ENCODE data around the gene SSC4D. TPM values are rescaled to one million over a fixed set of nuclear protein-coding genes. Genes with fewer than 3 reads are reported as not detected.

Gene SSC4D
- total and polyA plus RNA-seq, 2 donors = 0.37 to 0.68 TPM

DNA sequence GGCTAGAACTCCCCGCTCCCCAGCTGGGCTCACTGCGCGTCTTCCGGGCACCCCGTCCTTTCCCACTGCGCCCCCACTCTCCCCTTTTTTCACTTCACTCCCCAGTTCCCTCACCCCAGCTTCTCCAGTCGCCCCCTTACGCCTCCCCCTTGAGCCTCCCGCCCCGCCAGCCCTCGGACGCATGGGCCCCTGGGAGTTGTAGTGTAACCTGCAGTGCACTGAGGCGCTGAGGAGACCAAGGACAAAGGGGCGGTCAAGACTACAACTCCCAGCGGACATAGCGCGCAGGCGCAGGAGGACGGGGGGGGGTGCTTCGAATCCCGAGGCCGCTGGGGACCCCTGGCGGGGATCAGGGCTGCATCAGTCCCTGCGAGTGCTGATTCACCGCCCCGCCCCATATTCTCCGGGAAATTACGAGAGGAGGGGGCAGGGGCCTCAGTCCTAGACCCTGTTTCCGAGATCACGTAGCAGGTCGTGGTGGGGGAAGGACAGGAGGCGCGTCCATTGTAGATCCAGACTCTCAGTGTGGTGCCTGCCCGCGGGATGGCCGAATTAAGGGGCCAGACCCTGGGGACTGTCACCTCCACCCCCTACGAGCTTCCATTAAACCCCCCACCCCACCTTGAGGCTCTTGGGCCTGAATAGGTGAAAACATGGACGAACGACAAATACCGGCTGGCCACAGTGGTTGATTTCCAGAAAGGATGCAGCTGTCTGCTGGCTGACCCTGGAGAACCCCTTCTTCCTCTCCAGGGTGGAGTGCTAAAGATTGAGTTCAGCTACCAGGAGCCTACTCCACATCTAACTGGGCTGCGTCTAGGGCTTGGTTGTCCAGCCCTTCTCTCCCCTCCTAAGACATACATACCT lies 50.2 kb downstream of the SSC4D start:
- no peaks in the 10 kb centered on the region for H3K4me1 ChIP-seq (ENCODE audit: insufficient read depth)
- peak overlapping the region; percentile 100 for H3K27ac ChIP-seq (ENCODE audit: low read depth)
- H3K4me3 ChIP-seq (ENCODE audit: low read depth, low read length) = peak overlapping the region; percentile 97
- WGBS = under 1% methylated on average over 41 of the region's 41 CpGs
- no peaks in the 10 kb centered on the region for H3K36me3 ChIP-seq (ENCODE audit: insufficient read depth)
- DNase-seq (ENCODE audit: extremely low spot score) = peak; percentile 98

DNA sequence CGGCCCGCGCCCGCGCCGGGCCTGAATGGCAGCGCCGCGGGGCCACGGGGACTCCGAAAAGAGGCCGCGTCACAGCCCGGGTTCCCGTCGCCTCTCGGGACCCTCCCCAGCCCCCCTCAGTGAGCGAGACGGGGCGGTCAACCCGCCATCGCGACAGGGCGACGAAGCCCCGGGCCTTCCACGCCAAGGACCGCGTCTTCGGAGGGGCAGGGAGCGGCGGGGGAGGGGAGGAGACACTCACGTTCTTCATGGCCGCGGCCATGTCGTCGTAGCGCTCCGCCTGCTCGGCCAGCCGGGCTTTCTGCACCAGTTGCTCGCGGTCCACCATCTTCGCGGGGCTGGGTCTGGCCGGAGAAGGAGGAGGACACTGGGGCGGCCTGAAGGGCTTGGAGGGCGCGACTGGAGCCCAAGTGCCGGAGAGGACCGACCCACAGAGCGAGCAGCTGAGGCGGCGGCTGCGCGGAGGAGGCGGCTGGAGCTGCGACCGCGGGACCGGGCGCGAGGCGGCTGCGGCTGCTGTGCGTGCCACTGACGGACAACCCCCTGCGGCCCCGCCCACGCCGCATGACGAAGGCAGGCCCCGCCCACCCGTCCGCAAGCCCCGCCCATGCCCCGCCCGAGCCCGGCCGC lies 50.9 kb downstream of the SSC4D start, which contains the start of gene YWHAG:
Gene YWHAG (minus strand): TSS at position 511 of the 630 bp plus-strand sequence. CDS start 183 bp downstream, at position 328.
- peak within 1 kb of the TSS; percentile 100 for H3K27ac ChIP-seq (ENCODE audit: low read depth)
- no peaks in the 10 kb centered on the region for H3K4me1 ChIP-seq (ENCODE audit: insufficient read depth)
- H3K4me3 ChIP-seq (ENCODE audit: low read depth, low read length) = peak within 1 kb of the TSS; percentile 97
- DNase-seq (ENCODE audit: extremely low spot score) = no peak
- under 1% methylated on average over 80 of the region's 80 CpGs for WGBS
- H3K36me3 ChIP-seq (ENCODE audit: insufficient read depth) = no peaks in the 10 kb centered on the region

DNA sequence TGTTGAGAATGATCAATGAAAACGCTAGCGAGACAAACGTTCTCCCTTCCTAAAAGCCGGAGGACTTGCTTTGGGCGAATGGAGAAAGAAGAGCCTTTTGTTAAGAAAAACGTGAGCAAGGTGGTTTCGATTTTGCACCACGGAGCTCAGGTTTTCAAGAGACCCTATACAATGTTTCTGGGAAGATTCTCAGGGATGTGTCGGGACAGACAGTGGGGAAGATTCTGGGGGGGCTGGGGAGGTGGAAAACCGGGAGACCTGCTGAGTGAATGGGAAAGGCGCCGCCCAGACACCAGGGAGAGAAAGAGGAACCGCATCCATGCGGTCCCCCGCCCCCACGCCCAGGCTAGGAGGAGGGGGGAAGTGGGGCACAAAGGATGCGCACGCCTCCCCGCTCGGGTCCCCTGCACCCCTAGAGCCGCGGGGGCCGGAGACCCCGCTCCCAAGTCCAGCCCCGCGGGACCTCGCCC lies 51.5 kb downstream of the SSC4D start:
- WGBS = under 1% methylated on average over 27 of the region's 27 CpGs
- no peaks in the 10 kb centered on the region for H3K36me3 ChIP-seq (ENCODE audit: insufficient read depth)
- H3K27ac ChIP-seq (ENCODE audit: low read depth) = peak overlapping the region; percentile 98
- DNase-seq (ENCODE audit: extremely low spot score) = no peak
- no peaks in the 10 kb centered on the region for H3K4me1 ChIP-seq (ENCODE audit: insufficient read depth)
- peak overlapping the region; percentile 97 for H3K4me3 ChIP-seq (ENCODE audit: low read depth, low read length)

DNA sequence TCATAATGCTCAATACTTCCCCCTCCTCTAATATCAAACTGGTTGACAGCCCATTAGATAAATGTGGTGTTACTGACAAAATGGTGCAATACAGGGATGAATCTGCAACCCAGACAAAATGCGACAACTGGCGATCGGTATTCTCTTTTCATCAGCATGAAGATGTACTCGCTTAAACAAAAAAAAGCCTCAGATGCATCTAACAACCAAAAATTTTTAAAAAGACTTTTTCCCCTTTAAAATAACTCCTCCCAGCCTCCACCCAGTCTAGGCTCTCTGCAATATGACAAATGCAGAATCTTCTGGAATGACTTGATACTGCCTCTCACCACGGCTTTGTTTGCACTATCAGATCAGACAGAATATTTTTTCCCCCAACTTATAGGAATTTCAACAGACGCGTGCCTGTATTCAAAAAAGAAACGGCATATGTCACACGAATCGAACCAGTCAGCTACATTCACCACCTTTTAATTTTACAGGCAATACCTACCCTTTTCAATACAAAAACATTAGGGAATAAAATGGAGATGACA lies 52.0 kb downstream of the SSC4D start:
- Histone ChIP-seq H3K4me1 (ENCODE audit: insufficient read depth) (no peaks in the 10 kb centered on the region), H3K36me3 (ENCODE audit: insufficient read depth) (no peaks in the 10 kb centered on the region), H3K27ac (ENCODE audit: low read depth) (no peak overlapping the region), H3K4me3 (ENCODE audit: low read depth, low read length) (peak overlapping the region; percentile 97)
- 3% methylated on average over 10 of the region's 10 CpGs for WGBS
- DNase-seq (ENCODE audit: extremely low spot score) = no peak

DNA sequence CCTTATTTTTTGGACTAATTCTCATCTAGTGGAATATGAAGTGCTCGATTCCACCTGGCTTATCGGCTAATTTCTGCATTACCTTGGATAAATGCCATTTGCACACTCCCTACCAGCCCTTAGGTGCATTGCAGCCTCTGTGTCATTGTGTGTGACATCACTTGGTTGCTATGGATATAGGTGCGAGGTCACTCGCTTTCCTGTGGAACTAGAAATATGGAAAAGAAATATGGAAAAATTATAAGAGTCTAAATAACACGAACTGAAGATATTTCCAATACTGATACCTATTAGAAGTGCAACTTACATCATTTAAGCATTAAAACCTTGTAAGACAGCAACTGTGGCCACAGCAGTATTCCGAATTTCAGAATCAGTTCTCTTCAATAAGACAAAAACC lies 52.7 kb downstream of the SSC4D start:
- WGBS = 52% methylated on average over 6 of the region's 6 CpGs
- DNase-seq (ENCODE audit: extremely low spot score) = no peak
- Histone ChIP-seq H3K4me1 (ENCODE audit: insufficient read depth) (no peaks in the 10 kb centered on the region), H3K4me3 (ENCODE audit: low read depth, low read length) (no peak overlapping the region), H3K36me3 (ENCODE audit: insufficient read depth) (no peaks in the 10 kb centered on the region), H3K27ac (ENCODE audit: low read depth) (no peak overlapping the region)

DNA sequence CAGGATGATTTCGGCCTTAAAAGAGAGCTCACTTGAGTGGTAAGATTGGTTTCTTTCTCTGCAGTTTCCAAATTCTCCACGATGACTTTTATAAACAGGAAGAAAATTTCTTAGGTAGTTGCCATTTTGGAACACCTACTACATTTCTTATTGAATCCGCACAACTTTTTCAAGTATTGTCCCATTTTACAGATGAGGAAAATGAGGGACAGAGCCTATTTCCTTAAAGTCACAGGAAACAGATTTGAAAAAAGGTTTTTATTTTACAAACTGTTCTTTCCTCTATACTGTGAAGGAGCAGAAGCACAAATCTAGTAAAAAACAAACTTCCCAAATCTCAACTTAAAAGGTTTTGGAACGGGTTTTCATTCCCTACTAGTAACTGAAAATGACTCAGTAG lies 53.4 kb downstream of the SSC4D start:
- DNase-seq (ENCODE audit: extremely low spot score) = no peak
- Histone ChIP-seq H3K4me1 (ENCODE audit: insufficient read depth) (peaks cover 2% of the 10 kb centered on the region), H3K27ac (ENCODE audit: low read depth) (no peak overlapping the region), H3K36me3 (ENCODE audit: insufficient read depth) (no peaks in the 10 kb centered on the region), H3K4me3 (ENCODE audit: low read depth, low read length) (no peak overlapping the region)
- WGBS = 82% methylated on average over 4 of the region's 4 CpGs

DNA sequence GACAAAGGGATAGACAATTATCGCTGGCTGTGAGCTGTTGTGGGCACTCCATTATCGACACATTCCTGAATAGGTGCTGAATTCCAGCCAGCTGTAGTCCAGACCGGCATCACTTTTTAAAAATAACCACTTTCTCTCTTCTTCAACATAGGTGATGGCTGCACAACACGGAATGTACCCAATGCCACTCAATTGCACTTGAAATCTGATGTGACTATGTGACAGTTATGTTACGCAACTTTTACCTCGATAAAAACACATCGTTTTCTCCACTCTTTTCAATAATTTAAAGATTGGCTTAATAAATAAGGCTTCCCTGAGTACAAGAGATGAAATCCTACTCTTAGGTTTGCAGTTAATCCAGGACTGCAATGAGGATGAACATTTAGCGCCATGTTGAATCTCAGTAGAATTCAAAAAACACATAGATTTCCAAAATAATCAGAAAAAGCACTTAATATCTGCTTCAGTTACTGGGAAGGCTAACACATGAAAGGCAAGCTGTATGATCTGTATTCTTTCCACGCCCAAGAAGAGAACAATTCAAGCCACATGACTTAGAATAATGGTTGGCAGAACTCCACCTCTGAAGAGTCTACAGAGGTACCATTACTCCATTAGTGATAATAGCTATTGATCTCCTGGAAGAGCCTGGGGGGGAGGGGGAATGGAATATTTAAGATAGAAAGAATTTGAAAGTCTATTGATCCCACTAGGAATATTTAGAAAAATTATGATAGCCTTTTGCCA lies 54.3 kb downstream of the SSC4D start:
- no peaks in the 10 kb centered on the region for H3K36me3 ChIP-seq (ENCODE audit: insufficient read depth)
- no peak overlapping the region for H3K4me3 ChIP-seq (ENCODE audit: low read depth, low read length)
- peaks cover 2% of the 10 kb centered on the region for H3K4me1 ChIP-seq (ENCODE audit: insufficient read depth)
- 94% methylated on average over 9 of the region's 9 CpGs for WGBS
- H3K27ac ChIP-seq (ENCODE audit: low read depth) = no peak overlapping the region
- DNase-seq (ENCODE audit: extremely low spot score) = no peak

DNA sequence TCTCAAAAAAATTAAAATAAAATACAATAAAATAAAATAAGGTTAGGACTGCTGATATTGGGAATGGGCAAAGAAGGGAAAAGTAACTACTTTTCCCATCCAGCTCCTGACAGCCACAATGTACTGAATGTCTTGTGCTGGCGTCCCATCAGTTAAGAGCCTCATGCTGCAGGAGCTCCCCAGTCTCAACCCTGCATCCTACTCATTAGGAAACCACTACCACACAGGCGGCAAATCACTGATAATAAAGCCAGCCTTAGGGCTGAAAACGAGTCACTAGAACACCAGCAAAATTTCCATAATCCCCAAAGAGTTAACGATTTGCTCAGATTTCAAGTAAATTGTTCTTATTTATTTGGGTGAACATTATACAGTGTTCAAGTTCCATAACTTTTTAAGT lies 55.0 kb downstream of the SSC4D start:
- H3K36me3 ChIP-seq (ENCODE audit: insufficient read depth) = no peaks in the 10 kb centered on the region
- WGBS = 88% methylated on average over 4 of the region's 4 CpGs
- H3K4me1 ChIP-seq (ENCODE audit: insufficient read depth) = peaks cover 2% of the 10 kb centered on the region
- DNase-seq (ENCODE audit: extremely low spot score) = no peak
- no peak overlapping the region for H3K27ac ChIP-seq (ENCODE audit: low read depth)
- no peak overlapping the region for H3K4me3 ChIP-seq (ENCODE audit: low read depth, low read length)

DNA sequence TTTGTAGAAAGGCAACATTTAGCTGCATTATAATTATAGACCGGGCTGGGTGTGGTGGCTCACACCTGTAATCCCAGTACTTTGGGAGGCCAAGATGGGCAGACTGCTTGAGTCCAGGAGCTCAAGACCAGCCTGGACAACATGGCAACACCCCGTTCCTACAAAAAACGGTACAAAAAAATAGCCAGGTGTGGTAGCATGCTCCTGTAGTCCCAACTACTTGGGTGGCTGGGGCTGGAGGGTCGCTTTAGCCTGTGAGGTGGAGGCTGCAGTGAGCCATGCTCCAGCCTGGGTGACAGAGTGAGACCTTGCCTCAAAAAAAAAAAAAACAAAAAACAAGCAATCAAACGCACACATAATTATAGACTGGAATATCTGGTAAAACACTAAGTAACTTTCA lies 55.8 kb downstream of the SSC4D start:
- Histone ChIP-seq H3K36me3 (ENCODE audit: insufficient read depth) (no peaks in the 10 kb centered on the region), H3K4me3 (ENCODE audit: low read depth, low read length) (no peak overlapping the region), H3K4me1 (ENCODE audit: insufficient read depth) (peaks cover 2% of the 10 kb centered on the region), H3K27ac (ENCODE audit: low read depth) (no peak overlapping the region)
- no peak for DNase-seq (ENCODE audit: extremely low spot score)
- 95% methylated on average over 5 of the region's 5 CpGs for WGBS

DNA sequence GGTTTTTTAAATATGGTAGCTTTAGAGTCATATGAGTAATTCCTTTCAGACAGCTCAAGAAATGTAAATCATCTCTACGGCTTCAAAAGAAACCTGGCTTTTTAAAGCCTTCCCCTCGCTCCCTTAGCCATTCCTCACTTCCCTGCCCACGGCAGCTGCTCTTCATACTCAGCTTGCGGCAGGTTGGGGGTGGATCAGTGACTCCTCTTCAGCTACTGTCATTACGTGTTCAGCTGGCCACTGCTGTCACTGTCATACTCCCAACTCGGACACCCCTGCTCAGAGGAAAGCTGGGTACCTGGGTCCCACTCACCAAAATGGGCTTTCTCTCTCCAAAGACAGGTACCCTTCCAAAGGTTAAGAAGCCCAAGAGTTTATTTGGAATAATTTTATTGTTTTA lies 57.3 kb downstream of the SSC4D start:
- Histone ChIP-seq H3K27ac (ENCODE audit: low read depth) (no peak overlapping the region), H3K4me3 (ENCODE audit: low read depth, low read length) (no peak overlapping the region)
- DNase-seq (ENCODE audit: extremely low spot score) = no peak

DNA sequence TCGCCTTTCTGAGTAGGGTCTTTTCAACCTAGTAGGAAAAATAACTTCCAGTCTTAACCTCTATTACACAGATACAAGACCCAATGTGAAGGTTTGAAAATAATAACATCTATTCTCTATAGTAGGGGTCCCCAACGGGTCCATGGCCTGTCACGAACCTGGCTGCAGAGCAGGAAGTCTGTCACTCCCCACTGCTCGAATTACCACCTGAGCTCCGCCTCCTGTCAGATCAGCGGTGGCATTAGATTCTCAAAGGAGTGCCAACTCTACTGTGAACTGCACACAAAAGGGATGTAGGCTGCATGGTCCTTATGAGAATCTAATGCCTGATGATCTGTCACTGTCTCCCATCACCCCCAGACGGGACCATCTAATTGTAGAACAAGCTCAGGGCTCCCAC lies 58.1 kb downstream of the SSC4D start:
- Histone ChIP-seq H3K27ac (ENCODE audit: low read depth) (no peak overlapping the region), H3K4me1 (ENCODE audit: insufficient read depth) (peaks cover 2% of the 10 kb centered on the region), H3K4me3 (ENCODE audit: low read depth, low read length) (no peak overlapping the region), H3K36me3 (ENCODE audit: insufficient read depth) (no peaks in the 10 kb centered on the region)
- DNase-seq (ENCODE audit: extremely low spot score) = no peak
- 92% methylated on average over 7 of the region's 7 CpGs for WGBS

More for the DNA sequence above, 57.3 kb downstream of the SSC4D start:
- 58% methylated on average over 6 of the region's 6 CpGs for WGBS
- Histone ChIP-seq H3K4me1 (ENCODE audit: insufficient read depth) (peaks cover 2% of the 10 kb centered on the region), H3K36me3 (ENCODE audit: insufficient read depth) (no peaks in the 10 kb centered on the region)

DNA sequence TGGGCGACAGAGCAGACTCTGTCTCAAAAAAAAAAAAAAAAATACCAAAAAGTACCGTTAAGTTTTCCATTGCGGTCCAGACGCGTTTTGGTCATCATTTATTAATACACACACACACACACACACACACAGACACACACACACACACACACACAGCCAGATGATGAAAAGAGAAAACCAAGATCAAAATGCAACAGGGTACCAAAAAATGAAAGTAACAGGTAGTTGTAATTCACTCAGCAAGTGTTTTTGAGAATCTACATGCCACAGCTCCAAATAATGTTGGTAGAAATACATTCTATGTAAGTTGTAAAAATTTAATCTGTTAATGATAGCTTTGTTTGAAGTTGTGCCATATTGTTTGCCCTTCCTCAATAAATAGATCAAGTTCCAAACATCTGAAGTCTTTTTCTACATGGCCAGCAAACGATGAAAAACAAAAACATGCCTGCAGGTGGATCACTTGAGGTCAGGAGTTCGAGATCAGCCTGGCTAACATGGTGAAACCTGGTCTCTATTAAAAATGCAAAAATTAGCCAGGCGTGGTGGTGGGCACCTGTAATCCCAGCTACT lies 60.1 kb downstream of the SSC4D start:
- no peak for DNase-seq (ENCODE audit: extremely low spot score)
- Histone ChIP-seq H3K4me1 (ENCODE audit: insufficient read depth) (peaks cover 2% of the 10 kb centered on the region), H3K4me3 (ENCODE audit: low read depth, low read length) (no peak overlapping the region), H3K27ac (ENCODE audit: low read depth) (no peak overlapping the region), H3K36me3 (ENCODE audit: insufficient read depth) (peaks cover 2% of the 10 kb centered on the region)
- WGBS = 91% methylated on average over 8 of the region's 8 CpGs

DNA sequence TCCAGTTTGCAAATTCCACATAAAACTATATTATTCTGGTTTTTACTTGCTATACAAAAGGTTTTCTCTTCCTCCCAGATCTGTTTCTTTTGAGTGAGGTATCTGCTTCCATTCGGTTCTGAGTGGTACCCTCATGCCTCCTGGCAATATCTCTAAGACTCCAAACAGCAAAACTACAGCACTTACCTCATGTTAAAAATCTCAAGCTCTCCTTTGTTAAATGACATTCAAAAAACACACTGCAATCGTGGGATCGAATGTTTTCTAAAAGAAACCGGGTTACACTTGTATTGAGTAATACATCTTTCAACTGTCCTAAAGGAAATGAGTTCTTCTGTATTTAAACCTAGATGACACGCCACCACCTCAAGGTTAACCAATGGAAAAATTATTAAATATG lies 61.8 kb downstream of the SSC4D start:
- H3K27ac ChIP-seq (ENCODE audit: low read depth) = no peak overlapping the region
- H3K4me3 ChIP-seq (ENCODE audit: low read depth, low read length) = no peak overlapping the region
- no peak for DNase-seq (ENCODE audit: extremely low spot score)
- 81% methylated on average over 5 of the region's 5 CpGs for WGBS
- H3K4me1 ChIP-seq (ENCODE audit: insufficient read depth) = peaks cover 2% of the 10 kb centered on the region
- peaks cover 4% of the 10 kb centered on the region for H3K36me3 ChIP-seq (ENCODE audit: insufficient read depth)
